Gastrocnemius medialis (tissue), 4 donors: ENCODE measurements around the gene DOCK4.

Experiments
- POLR2A ChIP-seq, 2 donors: fragments of 450-650 bp; IDR thresholded peaks; one replicate each; pipeline ENCODE4 v1.6.1; 2017; ENCODE audit warnings: antibody characterized with exemption in 2 of 2, mild to moderate bottlenecking in 2 of 2, moderate library complexity in 2 of 2
- TF ChIP-seq, protein P1 (sequence below), 5 experiments: fragments of 450-650 bp in 3 of 5; fragments of 200-600 bp in 2 of 5; sonication (generic) in 2 of 5; IDR thresholded peaks in 4 of 5; conservative IDR thresholded peaks in 1 of 5; 1 replicate in 4 of 5; 2 replicates in 1 of 5; pipeline ENCODE4 v1.5.1; 2016 to 2019; ENCODE audit warnings: antibody characterized with exemption in 5 of 5, mild to moderate bottlenecking in 3 of 5, moderate library complexity in 3 of 5

- TF ChIP-seq POLR2A (IDR thresholded peaks at IDR 0.05): no peak
- TF ChIP-seq, protein P1, sequence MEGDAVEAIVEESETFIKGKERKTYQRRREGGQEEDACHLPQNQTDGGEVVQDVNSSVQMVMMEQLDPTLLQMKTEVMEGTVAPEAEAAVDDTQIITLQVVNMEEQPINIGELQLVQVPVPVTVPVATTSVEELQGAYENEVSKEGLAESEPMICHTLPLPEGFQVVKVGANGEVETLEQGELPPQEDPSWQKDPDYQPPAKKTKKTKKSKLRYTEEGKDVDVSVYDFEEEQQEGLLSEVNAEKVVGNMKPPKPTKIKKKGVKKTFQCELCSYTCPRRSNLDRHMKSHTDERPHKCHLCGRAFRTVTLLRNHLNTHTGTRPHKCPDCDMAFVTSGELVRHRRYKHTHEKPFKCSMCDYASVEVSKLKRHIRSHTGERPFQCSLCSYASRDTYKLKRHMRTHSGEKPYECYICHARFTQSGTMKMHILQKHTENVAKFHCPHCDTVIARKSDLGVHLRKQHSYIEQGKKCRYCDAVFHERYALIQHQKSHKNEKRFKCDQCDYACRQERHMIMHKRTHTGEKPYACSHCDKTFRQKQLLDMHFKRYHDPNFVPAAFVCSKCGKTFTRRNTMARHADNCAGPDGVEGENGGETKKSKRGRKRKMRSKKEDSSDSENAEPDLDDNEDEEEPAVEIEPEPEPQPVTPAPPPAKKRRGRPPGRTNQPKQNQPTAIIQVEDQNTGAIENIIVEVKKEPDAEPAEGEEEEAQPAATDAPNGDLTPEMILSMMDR (IDR thresholded peaks at IDR 0.05 in 4 of 5, conservative IDR thresholded peaks at IDR 0.05 in 1 of 5): no peak
Measured at GRCh38 chr7:111755383-111755782, 450.8 kb downstream of the DOCK4 start.
